RWPE2 (cell line): ENCODE results near the gene APBB1IP.

Experiments used
- ATAC-seq: fragments of 200-7000 bp; cut with Tn5 transposase; 3 replicates; pipeline ENCODE4 v1.9.1; 2021; ENCODE audit warnings: low read depth
- DNase-seq: peaks from one replicate; pipeline ENCODE4 v3.0.0-alpha.2; 2020; ENCODE audit warnings: low spot score
- H3K27ac ChIP-seq: fragments of 450-650 bp; 2 replicates; pipeline ENCODE4 v1.5.1; 2017; ENCODE audit warnings: mild to moderate bottlenecking; ENCODE audit not compliant: poor library complexity, severe bottlenecking
- H3K27me3 ChIP-seq: fragments of 250-450 bp; sonication (Bioruptor Pico); 2 replicates; pipeline ENCODE4 v1.5.1; 2021; ENCODE audit warnings: mild to moderate bottlenecking, moderate library complexity; ENCODE audit not compliant: insufficient read depth, poor library complexity, severe bottlenecking
- H3K36me3 ChIP-seq: fragments of 250-450 bp; sonication (Bioruptor Pico); 2 replicates; pipeline ENCODE4 v1.5.1; 2020; ENCODE audit warnings: low read depth, mild to moderate bottlenecking, moderate library complexity
- H3K4me1 ChIP-seq: fragments of 250-450 bp; sonication (Bioruptor Pico); 2 replicates; pipeline ENCODE4 v1.5.1; 2021; ENCODE audit warnings: mild to moderate bottlenecking, moderate library complexity; ENCODE audit not compliant: insufficient read depth, poor library complexity, severe bottlenecking
- H3K4me3 ChIP-seq: fragments of 250-450 bp; sonication (Bioruptor Pico); 2 replicates; pipeline ENCODE4 v1.5.1; 2021; ENCODE audit warnings: mild to moderate bottlenecking, moderate library complexity; ENCODE audit not compliant: severe bottlenecking
- H3K9me3 ChIP-seq: fragments of 250-450 bp; sonication (Bioruptor Pico); 2 replicates; pipeline ENCODE4 v1.5.1; 2021; ENCODE audit warnings: mild to moderate bottlenecking, moderate library complexity; ENCODE audit not compliant: severe bottlenecking
- CTCF ChIP-seq: fragments of 450-650 bp; IDR thresholded peaks from one replicate; pipeline ENCODE4 v1.5.1; 2017; ENCODE audit warnings: mild to moderate bottlenecking, moderate library complexity; ENCODE audit not compliant: poor library complexity, severe bottlenecking

The APBB1IP gene

GRCh38 chr10:26422977-26423376 lies 15.2 kb upstream of the APBB1IP start:
- no peak for TF ChIP-seq CTCF
- Histone ChIP-seq H3K9me3 (no peaks in the 10 kb centered on the region), H3K27me3 (no peaks in the 10 kb centered on the region), H3K4me3 (no peak overlapping the region), H3K36me3 (no peaks in the 10 kb centered on the region), H3K4me1 (no peaks in the 10 kb centered on the region), H3K27ac (no peak overlapping the region)
- no peak for DNase-seq
- no peak for ATAC-seq

GRCh38 chr10:26423722-26424121 lies 14.4 kb upstream of the APBB1IP start:
- Histone ChIP-seq H3K27ac (no peak overlapping the region), H3K27me3 (no peaks in the 10 kb centered on the region), H3K36me3 (no peaks in the 10 kb centered on the region), H3K9me3 (no peaks in the 10 kb centered on the region), H3K4me3 (no peak overlapping the region), H3K4me1 (no peaks in the 10 kb centered on the region)
- TF ChIP-seq CTCF = no peak
- ATAC-seq = no peak
- no peak for DNase-seq

GRCh38 chr10:26430641-26431163 lies 7.4 kb upstream of the APBB1IP start:
- ATAC-seq (no peak), DNase-seq (no peak)
- Histone ChIP-seq H3K4me1 (no peaks in the 10 kb centered on the region), H3K27ac (no peak overlapping the region), H3K27me3 (no peaks in the 10 kb centered on the region), H3K4me3 (no peak overlapping the region), H3K36me3 (no peaks in the 10 kb centered on the region), H3K9me3 (no peaks in the 10 kb centered on the region)
- no peak for TF ChIP-seq CTCF

GRCh38 chr10:26432938-26433337 lies 5.2 kb upstream of the APBB1IP start:
- Histone ChIP-seq H3K27ac (no peak overlapping the region), H3K4me3 (no peak overlapping the region), H3K36me3 (no peaks in the 10 kb centered on the region), H3K4me1 (no peaks in the 10 kb centered on the region), H3K27me3 (peaks cover 11% of the 10 kb centered on the region), H3K9me3 (no peaks in the 10 kb centered on the region)
- TF ChIP-seq CTCF = no peak
- ATAC-seq = no peak
- DNase-seq = no peak

- no peak overlapping the region for H3K27ac ChIP-seq
These were observed 2.3 kb upstream of the APBB1IP start for GRCh38 chr10:26435852-26436251.

More at GRCh38 chr10:26435852-26436251, 2.3 kb upstream of the APBB1IP start:
- Histone ChIP-seq H3K4me1 (no peaks in the 10 kb centered on the region), H3K27me3 (peaks cover 40% of the 10 kb centered on the region), H3K36me3 (no peaks in the 10 kb centered on the region), H3K9me3 (no peaks in the 10 kb centered on the region), H3K4me3 (no peak overlapping the region)
- DNase-seq (no peak), ATAC-seq (no peak)
- no peak for TF ChIP-seq CTCF
